Neural crest cell (in vitro differentiated cells): ENCODE data around the gene FBLIM1. TPM values are rescaled to one million over a fixed set of nuclear protein-coding genes. Genes with fewer than 3 reads are reported as not detected.

Experiments used
- DNase-seq: peaks from one replicate; pipeline ENCODE4 v3.0.0; 2021; ENCODE audit warnings: low read depth, mixed read lengths, low spot score
- H3K27ac Mint-ChIP-seq: one replicate; pipeline ENCODE4 v1.8.0; 2021; ENCODE audit warnings: mild to moderate bottlenecking, mixed read lengths; ENCODE audit not compliant: unreplicated experiment
- H3K27me3 Mint-ChIP-seq: 2 replicates; pipeline ENCODE4 v1.8.0; 2021; ENCODE audit warnings: low read depth, mild to moderate bottlenecking, mixed read lengths
- H3K36me3 Mint-ChIP-seq: 2 replicates; pipeline ENCODE4 v1.8.0; 2021; ENCODE audit warnings: low read depth, mild to moderate bottlenecking, mixed read lengths
- H3K4me1 Mint-ChIP-seq: 2 replicates; pipeline ENCODE4 v1.8.0; 2021; ENCODE audit warnings: mixed read lengths
- H3K4me3 Mint-ChIP-seq: one replicate; pipeline ENCODE4 v1.8.0; 2021; ENCODE audit warnings: mild to moderate bottlenecking, mixed read lengths
- H3K9me3 Mint-ChIP-seq: 2 replicates; pipeline ENCODE4 v1.8.0; 2021; ENCODE audit warnings: mixed read lengths
- total RNA-seq: library from RNA; stranded (reverse); gene quantifications from 2 replicates; pipeline ENCODE4 v1.2.1, GENCODE V29; 2021
- TF ChIP-seq, protein P1 (sequence below): fragments of 200-600 bp; sonication (generic); conservative IDR thresholded peaks from 2 replicates; pipeline ENCODE4 v1.5.0; 2021; ENCODE audit warnings: antibody characterized with exemption, mild to moderate bottlenecking

The FBLIM1 gene
- total RNA-seq, 1 donor from 2014 or later: 6.2 TPM

DNA sequence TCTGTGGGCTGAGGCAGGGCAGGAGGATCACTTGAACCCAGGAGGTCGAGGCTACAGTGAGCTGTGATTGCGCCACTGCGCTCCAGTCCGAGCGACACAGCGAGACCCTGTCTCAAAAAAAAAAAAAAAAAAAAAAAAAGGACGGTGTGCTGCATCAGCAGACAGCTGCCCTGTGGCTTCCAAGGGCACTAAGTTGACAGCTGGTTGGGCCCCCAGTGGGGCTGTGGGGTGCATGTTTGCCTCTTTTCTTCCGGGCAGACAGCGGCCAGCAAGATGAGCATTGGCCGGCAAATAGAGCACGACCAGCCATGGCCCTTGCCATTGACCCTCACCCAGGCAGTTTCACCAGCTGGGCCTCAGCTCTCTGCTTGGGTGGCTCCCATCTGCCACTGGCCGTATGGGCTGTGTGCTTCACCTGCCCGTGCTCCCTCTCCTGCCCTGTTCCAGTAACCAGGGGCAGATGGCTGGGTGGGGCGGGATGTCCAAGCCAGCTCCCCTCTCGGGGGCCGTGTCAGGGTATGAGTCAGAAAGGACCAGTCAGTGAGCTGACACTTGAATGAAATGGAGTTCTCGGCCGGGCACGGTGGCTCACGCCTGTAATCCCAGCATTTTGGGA, 34.9 kb upstream of the FBLIM1 start:
- Mint-ChIP-seq H3K36me3 (peaks cover 5% of the 10 kb centered on the region), H3K4me1 (peaks cover 5% of the 10 kb centered on the region), H3K4me3 (no peak overlapping the region), H3K27ac (no peak overlapping the region), H3K27me3 (no peaks in the 10 kb centered on the region), H3K9me3 (no peaks in the 10 kb centered on the region)
- TF ChIP-seq, protein P1, sequence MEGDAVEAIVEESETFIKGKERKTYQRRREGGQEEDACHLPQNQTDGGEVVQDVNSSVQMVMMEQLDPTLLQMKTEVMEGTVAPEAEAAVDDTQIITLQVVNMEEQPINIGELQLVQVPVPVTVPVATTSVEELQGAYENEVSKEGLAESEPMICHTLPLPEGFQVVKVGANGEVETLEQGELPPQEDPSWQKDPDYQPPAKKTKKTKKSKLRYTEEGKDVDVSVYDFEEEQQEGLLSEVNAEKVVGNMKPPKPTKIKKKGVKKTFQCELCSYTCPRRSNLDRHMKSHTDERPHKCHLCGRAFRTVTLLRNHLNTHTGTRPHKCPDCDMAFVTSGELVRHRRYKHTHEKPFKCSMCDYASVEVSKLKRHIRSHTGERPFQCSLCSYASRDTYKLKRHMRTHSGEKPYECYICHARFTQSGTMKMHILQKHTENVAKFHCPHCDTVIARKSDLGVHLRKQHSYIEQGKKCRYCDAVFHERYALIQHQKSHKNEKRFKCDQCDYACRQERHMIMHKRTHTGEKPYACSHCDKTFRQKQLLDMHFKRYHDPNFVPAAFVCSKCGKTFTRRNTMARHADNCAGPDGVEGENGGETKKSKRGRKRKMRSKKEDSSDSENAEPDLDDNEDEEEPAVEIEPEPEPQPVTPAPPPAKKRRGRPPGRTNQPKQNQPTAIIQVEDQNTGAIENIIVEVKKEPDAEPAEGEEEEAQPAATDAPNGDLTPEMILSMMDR: no peak
- no peak for DNase-seq

DNA sequence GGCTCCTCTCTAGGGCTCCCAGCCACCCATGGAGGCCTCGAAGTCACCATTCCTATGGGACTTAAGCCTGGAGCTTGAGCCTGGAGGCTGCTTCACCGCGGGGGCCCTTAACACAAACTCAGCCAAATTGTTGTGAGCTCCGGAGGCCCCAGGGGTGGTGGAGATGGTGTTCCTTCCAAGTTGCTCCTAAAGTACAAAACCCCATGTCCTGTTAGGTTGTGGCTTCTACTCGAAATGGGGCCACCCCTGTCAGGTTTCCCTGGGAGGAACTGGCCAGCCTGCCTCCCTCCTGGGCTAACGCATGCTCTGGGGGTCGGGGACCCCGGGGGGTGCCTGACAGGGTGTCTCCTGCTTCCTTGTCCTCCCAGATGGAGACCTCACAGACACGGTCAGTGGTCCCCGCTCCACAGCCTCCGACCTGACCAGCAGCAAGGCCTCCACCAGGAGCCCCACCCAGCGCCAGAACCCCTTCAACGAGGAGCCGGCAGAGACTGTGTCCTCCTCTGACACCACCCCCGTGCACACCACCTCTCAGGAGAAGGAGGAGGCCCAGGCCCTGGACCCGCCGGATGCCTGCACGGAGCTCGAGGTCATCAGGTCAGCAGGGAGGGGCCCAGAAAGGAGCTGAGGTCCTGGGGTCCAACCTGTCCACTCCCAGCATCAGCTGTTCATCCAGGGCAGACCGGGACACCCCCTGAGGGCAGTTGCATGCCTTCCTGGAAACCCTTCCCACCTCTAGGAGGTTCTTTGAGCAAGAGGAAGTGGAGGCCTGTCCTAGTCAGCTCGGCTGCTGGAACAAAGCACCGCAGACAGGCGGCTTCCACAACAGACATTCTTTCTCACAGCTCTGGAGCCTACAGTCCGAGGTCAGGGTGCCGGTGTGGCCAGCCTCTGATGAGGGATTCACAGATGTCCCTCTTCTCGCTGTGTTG, 33.4 kb upstream of the FBLIM1 start:
- DNase-seq: no peak
- no peak overlapping the region for H3K27ac Mint-ChIP-seq
- TF ChIP-seq, protein P1: no peak
- H3K4me1 Mint-ChIP-seq: peaks cover 5% of the 10 kb centered on the region
- no peak overlapping the region for H3K4me3 Mint-ChIP-seq
- H3K27me3 Mint-ChIP-seq: no peaks in the 10 kb centered on the region
- H3K9me3 Mint-ChIP-seq: no peaks in the 10 kb centered on the region
- H3K36me3 Mint-ChIP-seq: peaks cover 3% of the 10 kb centered on the region

- Mint-ChIP-seq H3K27me3 (no peaks in the 10 kb centered on the region), H3K36me3 (peaks cover 3% of the 10 kb centered on the region), H3K27ac (no peak overlapping the region), H3K4me1 (peaks cover 5% of the 10 kb centered on the region), H3K4me3 (no peak overlapping the region), H3K9me3 (no peaks in the 10 kb centered on the region)
- no peak for DNase-seq
- TF ChIP-seq, protein P1: no peak
Observed at GRCh38 chr1:15726508-15726907, 32.1 kb upstream of the FBLIM1 start.

- Mint-ChIP-seq H3K4me1 (peaks cover 5% of the 10 kb centered on the region), H3K27ac (no peak overlapping the region), H3K9me3 (no peaks in the 10 kb centered on the region), H3K27me3 (no peaks in the 10 kb centered on the region), H3K36me3 (peaks cover 3% of the 10 kb centered on the region), H3K4me3 (no peak overlapping the region)
- DNase-seq: no peak
- TF ChIP-seq, protein P1: no peak
Observed at GRCh38 chr1:15727021-15727420, 31.6 kb upstream of the FBLIM1 start.

GRCh38 chr1:15727424-15727823, 31.2 kb upstream of the FBLIM1 start:
- no peak overlapping the region for H3K4me3 Mint-ChIP-seq
- no peak for DNase-seq
- TF ChIP-seq, protein P1: no peak
- H3K27ac Mint-ChIP-seq: no peak overlapping the region
- peaks cover 5% of the 10 kb centered on the region for H3K4me1 Mint-ChIP-seq
- no peaks in the 10 kb centered on the region for H3K9me3 Mint-ChIP-seq
- H3K27me3 Mint-ChIP-seq: no peaks in the 10 kb centered on the region
- H3K36me3 Mint-ChIP-seq: peaks cover 3% of the 10 kb centered on the region
